COLO829 (cell line): ENCODE data around the gene PDCD11.

Experiments used
- DNase-seq: peaks from one replicate; pipeline ENCODE4 v3.0.0; 2012; ENCODE audit warnings: low spot score

Gene PDCD11

GRCh38 chr10:103449208-103450144 is 53.0 kb downstream of the PDCD11 start:
- DNase-seq = no peak

GRCh38 chr10:103450201-103450695 is 53.8 kb downstream of the PDCD11 start:
- DNase-seq = no peak

GRCh38 chr10:103451091-103451813 is 54.8 kb downstream of the PDCD11 start:
- DNase-seq = peak; percentile 80

GRCh38 chr10:103451831-103452505 is 55.5 kb downstream of the PDCD11 start, which contains the start of gene CALHM2:
CALHM2 (minus strand) TSS chr10:103452370; CDS start chr10:103449941, 2,429 bp downstream.
- peak; percentile 68 for DNase-seq

- no peak for DNase-seq
Measured at GRCh38 chr10:103452506-103453230, 56.2 kb downstream of the PDCD11 start.

GRCh38 chr10:103454026-103454425 is 57.6 kb downstream of the PDCD11 start:
- no peak for DNase-seq

- no peak for DNase-seq
Measured at GRCh38 chr10:103455235-103455634, 58.8 kb downstream of the PDCD11 start.

- no peak for DNase-seq
Measured at GRCh38 chr10:103456074-103456660, 59.7 kb downstream of the PDCD11 start.

- DNase-seq = no peak
Measured at GRCh38 chr10:103457176-103457712, 60.8 kb downstream of the PDCD11 start.

- no peak for DNase-seq
Measured at GRCh38 chr10:103457896-103458583, 61.6 kb downstream of the PDCD11 start.

- no peak for DNase-seq
Measured at GRCh38 chr10:103458720-103459119, 62.3 kb downstream of the PDCD11 start, which contains the start of gene CALHM1. CALHM1 (minus strand) TSS chr10:103458900; CDS start chr10:103458751, 149 bp downstream.

- no peak for DNase-seq
Measured at GRCh38 chr10:103459615-103460014, 63.2 kb downstream of the PDCD11 start.

GRCh38 chr10:103463499-103463898 is 67.1 kb downstream of the PDCD11 start:
- DNase-seq = no peak

GRCh38 chr10:103465411-103466179 is 69.2 kb downstream of the PDCD11 start:
- DNase-seq = no peak

GRCh38 chr10:103466734-103467133 is 70.3 kb downstream of the PDCD11 start:
- no peak for DNase-seq

- DNase-seq = no peak
Measured at GRCh38 chr10:103467406-103467805, 71.0 kb downstream of the PDCD11 start.

- no peak for DNase-seq
Measured at GRCh38 chr10:103469201-103469600, 72.8 kb downstream of the PDCD11 start.

- DNase-seq = no peak
Measured at GRCh38 chr10:103470761-103471653, 74.6 kb downstream of the PDCD11 start.
